Astrocyte (in vitro differentiated cells and primary cell): ENCODE data around the gene CNTN5. TPM values are rescaled to one million over a fixed set of nuclear protein-coding genes. Genes with fewer than 3 reads are reported as not detected.

Experiments used
- DNase-seq: peaks from one replicate; pipeline ENCODE4 v3.0.0-alpha.2; 2010; ENCODE audit warnings: low read depth
- FAIRE-seq: peaks from 2 replicates; lab custom pipeline; 2011; peaks lifted over from hg19 to GRCh38; lab: Jason Lieb, UNC
- H2AFZ ChIP-seq: 2 replicates; pipeline ENCODE4 v1.6.0; 2012; ENCODE audit warnings: low read depth, low read length, inconsistent platforms
- H3K27ac ChIP-seq: 2 replicates; pipeline ENCODE4 v1.5.1; 2011; ENCODE audit warnings: low read depth, low read length, inconsistent platforms
- H3K27me3 ChIP-seq: 2 replicates; pipeline ENCODE4 v1.6.0; 2011; ENCODE audit warnings: low read length, inconsistent platforms; ENCODE audit not compliant: insufficient read depth
- H3K36me3 ChIP-seq: 2 replicates; pipeline ENCODE4 v1.5.1; 2011; ENCODE audit warnings: low read length, inconsistent platforms; ENCODE audit not compliant: insufficient read depth
- H3K4me1 ChIP-seq: 2 replicates; pipeline ENCODE4 v1.5.1; 2011; ENCODE audit warnings: low read length, inconsistent platforms; ENCODE audit not compliant: insufficient read depth
- H3K4me2 ChIP-seq: 2 replicates; pipeline ENCODE4 v1.6.0; 2012; ENCODE audit warnings: low read length, inconsistent platforms
- H3K4me3 ChIP-seq: 2 replicates; pipeline ENCODE4 v1.5.1; 2011; ENCODE audit warnings: low read depth, mild to moderate bottlenecking, low read length, inconsistent platforms; ENCODE audit not compliant: insufficient read depth
- H3K79me2 ChIP-seq: 2 replicates; pipeline ENCODE4 v1.6.0; 2012; ENCODE audit warnings: mild to moderate bottlenecking, low read length, inconsistent platforms; ENCODE audit not compliant: insufficient read depth
- H3K9ac ChIP-seq: 2 replicates; pipeline ENCODE4 v1.6.0; 2012; ENCODE audit warnings: mild to moderate bottlenecking, low read length, inconsistent platforms
- H3K9me3 ChIP-seq: 2 replicates; pipeline ENCODE4 v1.5.1; 2012; ENCODE audit warnings: low read depth, mild to moderate bottlenecking, low read length, inconsistent platforms; ENCODE audit not compliant: insufficient read depth
- H4K20me1 ChIP-seq: 2 replicates; pipeline ENCODE4 v1.6.0; 2012; ENCODE audit warnings: low read length, inconsistent platforms; ENCODE audit not compliant: insufficient read depth
- H3K27ac Mint-ChIP-seq: one replicate; pipeline ENCODE4 v1.8.0; 2021; ENCODE audit warnings: mild to moderate bottlenecking, mixed read lengths; ENCODE audit not compliant: unreplicated experiment
- H3K27me3 Mint-ChIP-seq: one replicate; pipeline ENCODE4 v1.8.0; 2021; ENCODE audit warnings: low read depth, mixed read lengths; ENCODE audit not compliant: unreplicated experiment
- H3K36me3 Mint-ChIP-seq: one replicate; pipeline ENCODE4 v1.8.0; 2021; ENCODE audit warnings: low read depth, mixed read lengths; ENCODE audit not compliant: unreplicated experiment
- H3K4me1 Mint-ChIP-seq: one replicate; pipeline ENCODE4 v1.8.0; 2021; ENCODE audit warnings: low read depth, mixed read lengths; ENCODE audit not compliant: unreplicated experiment
- H3K4me3 Mint-ChIP-seq: one replicate; pipeline ENCODE4 v1.8.0; 2021; ENCODE audit warnings: mild to moderate bottlenecking, moderate library complexity, mixed read lengths; ENCODE audit not compliant: unreplicated experiment
- H3K9me3 Mint-ChIP-seq: one replicate; pipeline ENCODE4 v1.8.0; 2021; ENCODE audit warnings: mild to moderate bottlenecking, mixed read lengths; ENCODE audit not compliant: unreplicated experiment
- EZH2 ChIP-seq: IDR thresholded peaks from 2 replicates; pipeline ENCODE4 v1.6.1; 2012; ENCODE audit warnings: mild to moderate bottlenecking, low read length, inconsistent platforms; ENCODE audit not compliant: insufficient read depth
- total RNA-seq: library from RNA; stranded (reverse); gene quantifications from 2 replicates; pipeline ENCODE4 v1.2.1, GENCODE V29; 2021
- TF ChIP-seq, protein P1 (sequence below): IDR thresholded peaks from 2 replicates; pipeline ENCODE4 v1.5.1; 2011; ENCODE audit warnings: low read depth, mild to moderate bottlenecking, inconsistent platforms, low read length, moderate library complexity; ENCODE audit not compliant: insufficient read depth

CNTN5 gene
- total RNA-seq, 1 donor from 2014 or later: 1.1 TPM

DNA sequence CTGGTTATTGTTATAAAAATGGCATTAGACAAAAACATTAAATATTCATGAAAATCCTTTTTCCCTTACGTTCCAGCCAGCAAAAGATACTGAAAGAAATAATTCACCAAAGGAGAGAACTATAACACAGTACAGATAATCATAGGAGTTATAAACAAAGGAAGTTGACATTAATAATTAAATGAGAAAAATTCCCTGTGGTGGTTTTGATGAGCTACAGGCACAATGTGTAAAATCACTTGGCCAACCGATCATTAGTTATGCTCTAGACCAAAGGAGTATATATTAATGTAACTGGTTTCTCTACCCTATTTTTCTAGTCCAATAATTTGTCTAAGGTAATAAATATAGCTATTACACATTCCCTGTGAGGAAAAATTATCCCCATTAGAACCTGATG, 534.7 kb downstream of the CNTN5 start:
- no peak overlapping the region for H3K4me2 ChIP-seq
- H3K4me3 ChIP-seq: no peak overlapping the region
- no peak for DNase-seq
- no peak overlapping the region for H3K27ac ChIP-seq
- Mint-ChIP-seq H3K27ac (no peak overlapping the region), H3K27me3 (no peaks in the 10 kb centered on the region), H3K4me1 (no peaks in the 10 kb centered on the region), H3K9me3 (no peaks in the 10 kb centered on the region), H3K36me3 (no peaks in the 10 kb centered on the region), H3K4me3 (no peak overlapping the region)
- no peaks in the 10 kb centered on the region for H3K27me3 ChIP-seq
- no peaks in the 10 kb centered on the region for H3K79me2 ChIP-seq
- H3K4me1 ChIP-seq: no peaks in the 10 kb centered on the region
- no peak for FAIRE-seq
- no peaks in the 10 kb centered on the region for H4K20me1 ChIP-seq
- no peaks in the 10 kb centered on the region for H3K36me3 ChIP-seq
- H3K9ac ChIP-seq: no peak overlapping the region
- H2AFZ ChIP-seq: no peak overlapping the region
- TF ChIP-seq, protein P1, sequence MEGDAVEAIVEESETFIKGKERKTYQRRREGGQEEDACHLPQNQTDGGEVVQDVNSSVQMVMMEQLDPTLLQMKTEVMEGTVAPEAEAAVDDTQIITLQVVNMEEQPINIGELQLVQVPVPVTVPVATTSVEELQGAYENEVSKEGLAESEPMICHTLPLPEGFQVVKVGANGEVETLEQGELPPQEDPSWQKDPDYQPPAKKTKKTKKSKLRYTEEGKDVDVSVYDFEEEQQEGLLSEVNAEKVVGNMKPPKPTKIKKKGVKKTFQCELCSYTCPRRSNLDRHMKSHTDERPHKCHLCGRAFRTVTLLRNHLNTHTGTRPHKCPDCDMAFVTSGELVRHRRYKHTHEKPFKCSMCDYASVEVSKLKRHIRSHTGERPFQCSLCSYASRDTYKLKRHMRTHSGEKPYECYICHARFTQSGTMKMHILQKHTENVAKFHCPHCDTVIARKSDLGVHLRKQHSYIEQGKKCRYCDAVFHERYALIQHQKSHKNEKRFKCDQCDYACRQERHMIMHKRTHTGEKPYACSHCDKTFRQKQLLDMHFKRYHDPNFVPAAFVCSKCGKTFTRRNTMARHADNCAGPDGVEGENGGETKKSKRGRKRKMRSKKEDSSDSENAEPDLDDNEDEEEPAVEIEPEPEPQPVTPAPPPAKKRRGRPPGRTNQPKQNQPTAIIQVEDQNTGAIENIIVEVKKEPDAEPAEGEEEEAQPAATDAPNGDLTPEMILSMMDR: no peak
- no peak for TF ChIP-seq EZH2
- H3K9me3 ChIP-seq: no peaks in the 10 kb centered on the region

DNA sequence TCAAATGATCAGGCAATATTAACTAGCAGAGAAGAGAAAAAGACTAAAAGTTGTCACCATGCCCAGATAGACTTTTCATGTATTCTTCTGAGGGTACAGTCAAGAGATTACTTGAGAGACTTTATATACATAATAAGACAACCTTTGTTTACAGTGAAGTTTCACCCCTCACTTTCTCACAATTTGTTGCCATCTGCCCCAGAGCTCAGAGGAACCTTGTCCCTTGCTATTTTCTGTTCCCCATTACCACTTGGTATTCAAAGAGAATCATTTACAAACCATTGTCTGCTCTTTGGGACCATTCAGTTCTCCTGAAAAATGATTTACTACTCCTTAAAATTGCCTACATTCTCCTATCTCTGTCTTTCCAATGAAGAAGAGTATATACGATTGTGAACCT, 544.6 kb downstream of the CNTN5 start:
- H3K4me2 ChIP-seq: no peak overlapping the region
- no peaks in the 10 kb centered on the region for H3K4me1 ChIP-seq
- H2AFZ ChIP-seq: no peak overlapping the region
- Mint-ChIP-seq H3K27me3 (no peaks in the 10 kb centered on the region), H3K4me3 (no peak overlapping the region), H3K27ac (no peak overlapping the region), H3K9me3 (no peaks in the 10 kb centered on the region), H3K4me1 (no peaks in the 10 kb centered on the region), H3K36me3 (no peaks in the 10 kb centered on the region)
- no peak overlapping the region for H3K27ac ChIP-seq
- no peak overlapping the region for H3K4me3 ChIP-seq
- TF ChIP-seq EZH2: no peak
- TF ChIP-seq, protein P1: no peak
- no peak for FAIRE-seq
- no peak overlapping the region for H3K9ac ChIP-seq
- H3K36me3 ChIP-seq: no peaks in the 10 kb centered on the region
- no peaks in the 10 kb centered on the region for H3K9me3 ChIP-seq
- no peaks in the 10 kb centered on the region for H4K20me1 ChIP-seq
- no peaks in the 10 kb centered on the region for H3K79me2 ChIP-seq
- no peak for DNase-seq
- H3K27me3 ChIP-seq: no peaks in the 10 kb centered on the region

DNA sequence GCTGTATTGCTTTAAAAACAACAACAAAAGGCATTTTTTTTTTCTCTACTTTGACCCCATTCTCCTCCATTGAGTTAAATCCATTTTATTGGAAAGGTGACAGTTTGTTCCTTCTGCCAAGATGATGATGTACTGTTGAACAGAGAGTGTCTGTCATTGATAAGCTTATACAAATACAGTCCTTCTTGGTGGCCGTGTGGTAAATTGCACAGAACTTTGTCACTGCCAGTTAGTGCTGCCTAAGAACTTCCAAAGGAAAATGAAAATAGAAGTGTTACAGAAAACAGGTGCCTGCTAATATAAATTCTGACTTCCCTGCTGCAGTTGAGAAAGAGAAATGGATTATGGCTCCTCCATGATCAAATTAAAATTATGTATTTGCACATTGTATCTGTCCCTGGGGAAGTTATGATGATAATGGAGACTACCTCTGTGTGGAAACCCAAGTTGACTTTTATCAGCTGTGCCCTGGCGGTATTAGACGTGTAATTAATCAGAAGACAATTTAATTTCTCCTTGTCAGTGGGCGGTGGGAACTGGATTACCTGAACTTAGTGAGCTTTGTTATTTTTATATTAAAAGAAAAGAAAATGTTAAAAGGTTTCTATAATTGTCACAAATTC, 546.7 kb downstream of the CNTN5 start:
- H3K4me2 ChIP-seq: no peak overlapping the region
- Mint-ChIP-seq H3K4me1 (no peaks in the 10 kb centered on the region), H3K27ac (no peak overlapping the region), H3K4me3 (no peak overlapping the region), H3K9me3 (no peaks in the 10 kb centered on the region), H3K36me3 (no peaks in the 10 kb centered on the region), H3K27me3 (no peaks in the 10 kb centered on the region)
- H3K27me3 ChIP-seq: no peaks in the 10 kb centered on the region
- no peak for DNase-seq
- H3K9me3 ChIP-seq: no peaks in the 10 kb centered on the region
- H3K79me2 ChIP-seq: no peaks in the 10 kb centered on the region
- no peak overlapping the region for H3K4me3 ChIP-seq
- TF ChIP-seq, protein P1: no peak
- TF ChIP-seq EZH2: no peak
- H3K36me3 ChIP-seq: no peaks in the 10 kb centered on the region
- no peak overlapping the region for H3K9ac ChIP-seq
- no peaks in the 10 kb centered on the region for H4K20me1 ChIP-seq
- H2AFZ ChIP-seq: no peak overlapping the region
- H3K27ac ChIP-seq: no peak overlapping the region
- no peak for FAIRE-seq
- H3K4me1 ChIP-seq: no peaks in the 10 kb centered on the region
